Keratinocyte (primary cell): ENCODE measurements around the gene IL27RA. TPM values are rescaled to one million over a fixed set of nuclear protein-coding genes. Genes with fewer than 3 reads are reported as not detected.
A peak's percentile ranks its signal among the peaks of the same experiment; 100 is the strongest.

Experiments
- DNase-seq: peaks from one replicate; pipeline ENCODE4 v3.0.0-alpha.2; 2011; ENCODE audit warnings: low read depth, missing footprints, low spot score
- FAIRE-seq: peaks from 2 replicates; lab custom pipeline; 2011; peaks lifted over from hg19 to GRCh38; lab: Jason Lieb, UNC
- H2AFZ ChIP-seq: 2 replicates; pipeline ENCODE4 v1.6.0; 2012; ENCODE audit warnings: low read length, control low read depth, inconsistent platforms; ENCODE audit not compliant: control insufficient read depth
- H3K27ac ChIP-seq: 2 replicates; pipeline ENCODE4 v1.5.1; 2011; ENCODE audit warnings: low read length; ENCODE audit not compliant: control insufficient read depth, insufficient read depth
- H3K27me3 ChIP-seq: 3 replicates; pipeline ENCODE4 v1.6.0; 2011; ENCODE audit warnings: low read length; ENCODE audit not compliant: control insufficient read depth, insufficient read depth; ENCODE audit errors: extremely low read depth
- H3K36me3 ChIP-seq, 2 experiments: 2 replicates in 1 of 2; 3 replicates in 1 of 2; pipeline ENCODE4 v1.5.1; 2011; ENCODE audit warnings: low read length in 2 of 2, mild to moderate bottlenecking in 1 of 2; ENCODE audit not compliant: control insufficient read depth in 2 of 2, insufficient read depth in 2 of 2; ENCODE audit errors: extremely low read depth in 1 of 2
- H3K4me1 ChIP-seq: 3 replicates; pipeline ENCODE4 v1.5.1; 2011; ENCODE audit warnings: low read length; ENCODE audit not compliant: control insufficient read depth, insufficient read depth; ENCODE audit errors: extremely low read depth
- H3K4me2 ChIP-seq: 3 replicates; pipeline ENCODE4 v1.6.0; 2011; ENCODE audit warnings: low read depth, low read length; ENCODE audit not compliant: control insufficient read depth, insufficient read depth; ENCODE audit errors: extremely low read depth
- H3K4me3 ChIP-seq, 3 experiments: fragments of 200-600 bp in 1 of 3; sonication (generic) in 1 of 3; 2 replicates in 2 of 3; 3 replicates in 1 of 3; pipeline ENCODE4 v1.5.1; 2011 to 2016; ENCODE audit warnings: low read length in 3 of 3, mild to moderate bottlenecking in 3 of 3, control low read depth in 2 of 3, inconsistent platforms in 1 of 3, low read depth in 1 of 3, mixed read lengths in 1 of 3, mixed run types in 1 of 3, moderate library complexity in 1 of 3; ENCODE audit not compliant: control insufficient read depth in 2 of 3, insufficient read depth in 2 of 3; ENCODE audit errors: extremely low read depth in 1 of 3
- H3K79me2 ChIP-seq: 2 replicates; pipeline ENCODE4 v1.6.0; 2012; ENCODE audit warnings: low read length; ENCODE audit not compliant: control insufficient read depth, insufficient read depth
- H3K9ac ChIP-seq: 3 replicates; pipeline ENCODE4 v1.6.0; 2011; ENCODE audit warnings: low read length; ENCODE audit not compliant: control insufficient read depth, insufficient read depth; ENCODE audit errors: extremely low read depth
- H3K9me1 ChIP-seq: 3 replicates; pipeline ENCODE4 v1.6.0; 2011; ENCODE audit warnings: low read length; ENCODE audit not compliant: control insufficient read depth, insufficient read depth; ENCODE audit errors: extremely low read depth
- H3K9me3 ChIP-seq: 2 replicates; pipeline ENCODE4 v1.5.1; 2012; ENCODE audit warnings: low read depth, low read length; ENCODE audit not compliant: control insufficient read depth
- H4K20me1 ChIP-seq: 3 replicates; pipeline ENCODE4 v1.6.0; 2011; ENCODE audit warnings: low read length; ENCODE audit not compliant: control insufficient read depth, insufficient read depth; ENCODE audit errors: extremely low read depth
- CTCF ChIP-seq, 3 experiments: IDR thresholded peaks in 1 of 3; conservative IDR thresholded peaks in 1 of 3; optimal IDR thresholded peaks in 1 of 3; 2 replicates in 2 of 3; 3 replicates in 1 of 3; pipeline versions ENCODE3 to v1.5.1; 2011; ENCODE audit warnings: low read length in 3 of 3, mild to moderate bottlenecking in 3 of 3, moderate library complexity in 2 of 3, control low read depth in 1 of 3, inconsistent platforms in 1 of 3; ENCODE audit not compliant: insufficient read depth in 2 of 3; ENCODE audit errors: extremely low read depth in 1 of 3
- EZH2 ChIP-seq: IDR thresholded peaks from one replicate; pipeline ENCODE4 v1.6.1; 2012; ENCODE audit warnings: inconsistent platforms, mild to moderate bottlenecking, low read length, moderate library complexity
- dilution Hi-C: fragments of 300-500 bp; cut with MboI; formaldehyde crosslinking; loops from one replicate; pipeline ENCODE4 v1.7.0; 2020; ENCODE audit warnings: low sequenced_read_pairs; ENCODE audit not compliant: extremely low pct_ligation_motif_present
- polyA plus RNA-seq, 5 experiments: library from polyadenylated mRNA; depleted of rRNA in 3 of 5; stranded (reverse) in 3 of 5; stranded (forward) in 1 of 5; unstranded in 1 of 5; fragments of >200 nt; gene quantifications; 1 replicate in 1 of 5; 2 replicates in 3 of 5; 3 replicates in 1 of 5; pipeline versions ENCODE4 v1.2.1 to v1.2.3, GENCODE V29; 2011 to 2012; ENCODE audit warnings: missing spikeins in 2 of 5, low read depth in 1 of 5, low replicate concordance in 1 of 5

The IL27RA gene
- polyA plus RNA-seq, 1 donor (not counting 4 experiments of a cell fraction or from before 2014, with no cell fraction given), result 2.2 TPM

GRCh38 chr19:14086098-14086497 is 54.5 kb downstream of the IL27RA start:
- H3K4me2 ChIP-seq, result no peak overlapping the region
- dilution Hi-C loops, result no loop called here
- no peak for FAIRE-seq

GRCh38 chr19:14088634-14089411 is 57.3 kb downstream of the IL27RA start:
- no peak for FAIRE-seq
- no peaks in the 10 kb centered on the region for H3K4me1 ChIP-seq
- H3K9ac ChIP-seq, result no peak overlapping the region
- H3K27ac ChIP-seq, result no peak overlapping the region
- H3K27me3 ChIP-seq, result no peaks in the 10 kb centered on the region
- H3K36me3 ChIP-seq, result peaks cover 4 to 5% of the 10 kb centered on the region in 2 experiments
- no peaks in the 10 kb centered on the region for H4K20me1 ChIP-seq
- H2AFZ ChIP-seq, result no peak overlapping the region
- H3K9me1 ChIP-seq, result no peaks in the 10 kb centered on the region
- dilution Hi-C loops, result no loop called here
- TF ChIP-seq CTCF (optimal IDR thresholded peaks at IDR 0.05 in 1 of 3, IDR thresholded peaks at IDR 0.05 in 1 of 3, conservative IDR thresholded peaks at IDR 0.05 in 1 of 3; ENCODE audit: extremely low read depth in 1 of 3, insufficient read depth in 2 of 3, low read length in 3 of 3), result no peak
- no peaks in the 10 kb centered on the region for H3K79me2 ChIP-seq
- no peak for DNase-seq
- H3K4me3 ChIP-seq, result peak overlapping the region in 1 of 3 experiments; percentile 39
- peaks cover 5% of the 10 kb centered on the region for H3K9me3 ChIP-seq
- H3K4me2 ChIP-seq, result peak overlapping the region; percentile 60

More at GRCh38 chr19:14086098-14086497, 54.5 kb downstream of the IL27RA start:
- TF ChIP-seq CTCF (optimal IDR thresholded peaks at IDR 0.05 in 1 of 3, IDR thresholded peaks at IDR 0.05 in 1 of 3, conservative IDR thresholded peaks at IDR 0.05 in 1 of 3; ENCODE audit: extremely low read depth in 1 of 3, insufficient read depth in 2 of 3, low read length in 3 of 3) (no peak), EZH2 (no peak)
- H2AFZ ChIP-seq, result no peak overlapping the region
- peaks cover 4 to 5% of the 10 kb centered on the region in 2 experiments for H3K36me3 ChIP-seq
- no peak for DNase-seq
- no peak overlapping the region for H3K27ac ChIP-seq
- H3K27me3 ChIP-seq, result no peaks in the 10 kb centered on the region
- H3K9me1 ChIP-seq, result no peaks in the 10 kb centered on the region
- H3K9ac ChIP-seq, result no peak overlapping the region
- no peaks in the 10 kb centered on the region for H3K9me3 ChIP-seq
- peaks cover 10% of the 10 kb centered on the region for H3K4me1 ChIP-seq
- no peaks in the 10 kb centered on the region for H4K20me1 ChIP-seq
- no peak overlapping the region for H3K4me3 ChIP-seq
- no peaks in the 10 kb centered on the region for H3K79me2 ChIP-seq
